HCT116 (cell line): ENCODE data around the gene ASAP2. TPM values are rescaled to one million over a fixed set of nuclear protein-coding genes. Genes with fewer than 3 reads are reported as not detected.

Experiments used
- ATAC-seq: fragments of 200-7000 bp; cut with Tn5 transposase; 2 replicates; pipeline ENCODE4 v1.9.1; 2020; ENCODE audit warnings: mild to moderate bottlenecking, moderate library complexity
- BruUV-seq: library from RNA; stranded (reverse); fragments of 400-500 nt; replicated peaks from 2 replicates; lab custom pipeline; 2021; lab: Mats Ljungman, UMichigan
- CTCF ChIA-PET: fragments of 300-600 bp; sonication (Branson Sonifier 250); formaldehyde crosslinking; loops from one replicate; lab custom pipeline; 2021; ENCODE audit warnings: antibody characterized with exemption; lab: Charles Lee
- POLR2A ChIA-PET: fragments of 300-600, 350-600 bp; sonication (Branson Sonifier 250); formaldehyde crosslinking; loops from one replicate; lab custom pipeline; 2021; ENCODE audit warnings: antibody characterized with exemption; lab: Charles Lee
- RAD21 ChIA-PET, 2 experiments: fragments of 300-600 bp; sonication (Branson Sonifier 250); formaldehyde crosslinking; loops; one replicate each; lab custom pipeline; 2023; ENCODE audit warnings: low total read pairs in 2 of 2; ENCODE audit not compliant: uncharacterized antibody in 2 of 2, unreplicated experiment in 2 of 2, low non-redundant PET in 1 of 2; lab: Charles Lee
- DNase-seq: peaks from one replicate; pipeline ENCODE4 v3.0.0-alpha.2; 2010; ENCODE audit warnings: low read depth, low spot score
- H2AFZ ChIP-seq: fragments of 200-600 bp; shearing (Covaris generic), sonication (generic); 2 replicates; pipeline ENCODE4 v1.6.1; 2017; ENCODE audit warnings: low read depth, mixed run types, mixed read lengths, antibody characterized with exemption, low read length; ENCODE audit not compliant: poor library complexity, severe bottlenecking
- H3K27ac ChIP-seq: 2 replicates; pipeline ENCODE4 v1.5.1; 2012; ENCODE audit warnings: low read depth, low read length
- H3K27me3 ChIP-seq: fragments of 200-600 bp; sonication (generic); 2 replicates; pipeline ENCODE4 v1.6.1; 2016; ENCODE audit warnings: mixed run types, low read length, mixed read lengths; ENCODE audit not compliant: insufficient read depth
- H3K36me3 ChIP-seq, 2 experiments: fragments of 200-500 bp in 1 of 2; fragments of 200-600 bp in 1 of 2; sonication (Bioruptor generic) in 1 of 2; sonication (generic) in 1 of 2; 2 replicates each; pipeline versions ENCODE4 v1.5.1 to v1.6.1; 2014 to 2016; ENCODE audit warnings: low read length in 2 of 2, inconsistent platforms in 1 of 2, mixed read lengths in 1 of 2, mixed run types in 1 of 2; ENCODE audit not compliant: insufficient read depth in 2 of 2, control insufficient read depth in 1 of 2
- H3K4me1 ChIP-seq, 2 experiments: fragments of 200-600 bp in 1 of 2; sonication (generic) in 1 of 2; 2 replicates each; pipeline versions ENCODE4 v1.5.1 to v1.6.1; 2012 to 2017; ENCODE audit warnings: low read length in 2 of 2, inconsistent platforms in 1 of 2, mild to moderate bottlenecking in 1 of 2, mixed read lengths in 1 of 2, mixed run types in 1 of 2, moderate library complexity in 1 of 2; ENCODE audit not compliant: insufficient read depth in 2 of 2, control insufficient read depth in 1 of 2
- H3K4me2 ChIP-seq: fragments of 200-600 bp; sonication (generic); 2 replicates; pipeline ENCODE4 v1.6.1; 2017; ENCODE audit warnings: mixed run types, low read length, mixed read lengths
- H3K4me3 ChIP-seq, 2 experiments: fragments of 200-600 bp in 1 of 2; sonication (generic) in 1 of 2; replicated peaks in 1 of 2; 2 replicates each; pipeline ENCODE4 v1.5.1; 2011 to 2016; ENCODE audit warnings: low read length in 2 of 2, control low read depth in 1 of 2, low read depth in 1 of 2, mild to moderate bottlenecking in 1 of 2, mixed read lengths in 1 of 2, mixed run types in 1 of 2
- H3K79me2 ChIP-seq: fragments of 200-600 bp; sonication (generic); 2 replicates; pipeline ENCODE4 v1.6.1; 2017; ENCODE audit warnings: mild to moderate bottlenecking, mixed run types, low read length, moderate library complexity, mixed read lengths; ENCODE audit not compliant: insufficient read depth
- H3K9ac ChIP-seq: fragments of 200-600 bp; sonication (generic); 2 replicates; pipeline ENCODE4 v1.6.1; 2016; ENCODE audit warnings: low read length, mixed read lengths
- H3K9me2 ChIP-seq: fragments of 200-600 bp; sonication (generic), shearing (Covaris generic); 2 replicates; pipeline ENCODE4 v1.6.1; 2017; ENCODE audit warnings: mixed run types, mild to moderate bottlenecking, moderate library complexity; ENCODE audit not compliant: insufficient read depth
- H3K9me3 ChIP-seq, 2 experiments: fragments of 200-500 bp in 1 of 2; fragments of 200-600 bp in 1 of 2; sonication (Bioruptor generic) in 1 of 2; sonication (generic) in 1 of 2; 2 replicates each; pipeline ENCODE4 v1.6.1; 2014 to 2017; ENCODE audit warnings: low read length in 2 of 2, mixed read lengths in 2 of 2, inconsistent platforms in 1 of 2, low read depth in 1 of 2, mild to moderate bottlenecking in 1 of 2, mixed run types in 1 of 2, moderate library complexity in 1 of 2; ENCODE audit not compliant: control insufficient read depth in 1 of 2, insufficient read depth in 1 of 2
- H4K20me1 ChIP-seq: fragments of 200-600 bp; sonication (generic), shearing (Covaris generic); 2 replicates; pipeline ENCODE4 v1.6.1; 2017; ENCODE audit warnings: mixed run types, mild to moderate bottlenecking, moderate library complexity; ENCODE audit not compliant: insufficient read depth
- CBX3 ChIP-seq: IDR thresholded peaks from 2 replicates; pipeline ENCODE4 v1.6.1; 2012; ENCODE audit warnings: low read depth
- CEBPB ChIP-seq: IDR thresholded peaks from 2 replicates; pipeline ENCODE4 v1.6.1; 2012; ENCODE audit warnings: low read depth
- CTCF ChIP-seq, 3 experiments: fragments of 200-600 bp in 1 of 3; sonication (generic) in 1 of 3; IDR thresholded peaks in 2 of 3; conservative IDR thresholded peaks in 1 of 3; 2 replicates each; pipeline ENCODE4 v1.5.1; 2012 to 2017; ENCODE audit warnings: low read depth in 2 of 3, low read length in 2 of 3, antibody characterized with exemption in 1 of 3, borderline replicate concordance in 1 of 3, control low read depth in 1 of 3, mild to moderate bottlenecking in 1 of 3, mixed read lengths in 1 of 3, mixed run types in 1 of 3, moderate library complexity in 1 of 3; ENCODE audit not compliant: insufficient read depth in 1 of 3
- EGR1 ChIP-seq: IDR thresholded peaks from 2 replicates; pipeline ENCODE4 v1.6.1; 2012; ENCODE audit warnings: low read depth
- ELF1 ChIP-seq: IDR thresholded peaks from 2 replicates; pipeline ENCODE4 v1.6.1; 2012; ENCODE audit warnings: low read depth, borderline replicate concordance
- EZH2phosphoT487 ChIP-seq: fragments of 200-600 bp; IDR thresholded peaks from 2 replicates; pipeline ENCODE4 v1.6.1; 2018; ENCODE audit warnings: antibody characterized with exemption, borderline replicate concordance
- FOSL1 ChIP-seq: IDR thresholded peaks from 2 replicates; pipeline ENCODE4 v1.6.1; 2012; ENCODE audit warnings: low read depth
- JUND ChIP-seq: IDR thresholded peaks from 2 replicates; pipeline ENCODE4 v1.6.1; 2012
- POLR2A ChIP-seq: IDR thresholded peaks from 2 replicates; pipeline ENCODE4 v1.7.0; 2011; ENCODE audit warnings: borderline replicate concordance; ENCODE audit not compliant: insufficient read depth, insufficient read length; ENCODE audit errors: extremely low read depth
- POLR2AphosphoS5 ChIP-seq: IDR thresholded peaks from 2 replicates; pipeline ENCODE4 v1.6.1; 2011; ENCODE audit warnings: mild to moderate bottlenecking, low read depth, low read length, moderate library complexity
- REST ChIP-seq: IDR thresholded peaks from 2 replicates; pipeline ENCODE4 v1.6.1; 2012; ENCODE audit warnings: low read depth
- SP1 ChIP-seq: IDR thresholded peaks from 2 replicates; pipeline ENCODE4 v1.6.1; 2012; ENCODE audit warnings: low read depth
- SRF ChIP-seq: IDR thresholded peaks from 2 replicates; pipeline ENCODE4 v1.6.1; 2012; ENCODE audit warnings: low read depth
- TCF7L2 ChIP-seq: IDR thresholded peaks from 2 replicates; pipeline ENCODE4 v1.7.0; 2011; ENCODE audit warnings: borderline replicate concordance, inconsistent platforms; ENCODE audit not compliant: insufficient read depth, insufficient read length; ENCODE audit errors: extremely low read depth
- YY1 ChIP-seq: IDR thresholded peaks from 2 replicates; pipeline ENCODE4 v1.6.1; 2011; ENCODE audit warnings: low read length, low read depth, moderate library complexity, mild to moderate bottlenecking; ENCODE audit not compliant: insufficient replicate concordance; ENCODE audit errors: extremely low read depth
- ZFX ChIP-seq: fragments of 450-650 bp; IDR thresholded peaks from 2 replicates; pipeline ENCODE4 v1.6.1; 2017
- intact Hi-C: fragments of 100-400 bp; cut with micrococcal nuclease; formaldehyde crosslinking; loops from 2 replicates; pipeline ENCODE4 v1.10.0; 2022
- total RNA-seq: library from RNA; stranded (reverse); gene quantifications from one replicate; pipeline ENCODE4 v1.2.1, GENCODE V29; 2021; ENCODE audit not compliant: unreplicated experiment
- TF ChIP-seq, protein P1 (sequence below): IDR thresholded peaks from 2 replicates; pipeline ENCODE4 v1.6.1; 2012
- TF ChIP-seq, protein P2 (sequence below): IDR thresholded peaks from 2 replicates; pipeline ENCODE4 v1.6.1; 2012

The ASAP2 gene
- total RNA-seq, 1 experiment from 2014 or later, result 16.5 TPM

- no peak for TF ChIP-seq REST
Observed at GRCh38 chr2:9236867-9237266, 30.3 kb downstream of the ASAP2 start (continued).

DNA sequence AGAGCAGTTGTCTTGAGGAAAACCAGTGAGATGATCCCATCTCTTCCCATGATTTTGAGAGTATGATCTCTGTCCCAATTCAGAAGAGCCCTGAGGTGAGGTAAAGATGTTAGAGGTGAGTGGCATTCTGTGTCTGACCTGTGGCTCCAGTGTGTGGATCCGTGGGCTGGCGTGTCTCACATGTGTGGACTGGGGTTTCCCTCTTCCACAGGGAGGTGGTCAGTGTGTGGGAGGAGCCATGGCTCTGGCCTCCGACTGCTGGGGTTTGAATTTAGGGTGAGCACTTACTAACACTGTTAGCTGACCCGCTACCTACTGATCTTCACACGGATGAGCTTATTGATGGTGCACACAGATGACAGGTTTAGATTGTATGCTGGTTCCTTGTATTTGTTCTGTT is 31.2 kb downstream of the ASAP2 start:
- H4K20me1 ChIP-seq, result no peaks in the 10 kb centered on the region
- H3K27me3 ChIP-seq, result no peaks in the 10 kb centered on the region
- H3K36me3 ChIP-seq, result no peaks in the 10 kb centered on the region
- H3K27ac ChIP-seq, result no peak overlapping the region
- no peak overlapping the region for H3K4me3 ChIP-seq
- RAD21 ChIA-PET, result no interaction called here
- H2AFZ ChIP-seq, result no peak overlapping the region
- H3K4me1 ChIP-seq, result peaks cover 50 to 67% of the 10 kb centered on the region in 2 experiments
- BruUV-seq, result no TSS peak
- H3K9me3 ChIP-seq, result no peaks in the 10 kb centered on the region
- DNase-seq, result no peak
- CTCF ChIA-PET, result no interaction called here
- no peak for ATAC-seq
- H3K9ac ChIP-seq, result no peak overlapping the region
- peaks cover 54% of the 10 kb centered on the region for H3K79me2 ChIP-seq
- H3K4me2 ChIP-seq, result no peak overlapping the region
- H3K9me2 ChIP-seq, result no peaks in the 10 kb centered on the region
- POLR2A ChIA-PET, result no interaction called here
- intact Hi-C loops, result no loop called here
- TF ChIP-seq SP1 (no peak), CBX3 (no peak), EZH2phosphoT487 (no peak), FOSL1 (no peak), TCF7L2 (no peak), POLR2A (no peak), CTCF (IDR thresholded peaks at IDR 0.05 in 2 of 3, conservative IDR thresholded peaks at IDR 0.05 in 1 of 3; ENCODE audit: borderline replicate concordance in 1 of 3, insufficient read depth in 1 of 3, low read depth in 2 of 3, low read length in 2 of 3) (no peak), ELF1 (no peak), POLR2AphosphoS5 (no peak), EGR1 (no peak), CEBPB (no peak), JUND (no peak), ZFX (no peak), YY1 (no peak), REST (no peak), SRF (no peak)
- TF ChIP-seq, protein P1, sequence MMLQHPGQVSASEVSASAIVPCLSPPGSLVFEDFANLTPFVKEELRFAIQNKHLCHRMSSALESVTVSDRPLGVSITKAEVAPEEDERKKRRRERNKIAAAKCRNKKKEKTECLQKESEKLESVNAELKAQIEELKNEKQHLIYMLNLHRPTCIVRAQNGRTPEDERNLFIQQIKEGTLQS, result no peak
- TF ChIP-seq, protein P2, sequence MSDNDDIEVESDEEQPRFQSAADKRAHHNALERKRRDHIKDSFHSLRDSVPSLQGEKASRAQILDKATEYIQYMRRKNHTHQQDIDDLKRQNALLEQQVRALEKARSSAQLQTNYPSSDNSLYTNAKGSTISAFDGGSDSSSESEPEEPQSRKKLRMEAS, result no peak
